Measurements from ENCODE around the gene IFIT2. TPM values are rescaled to one million over a fixed set of nuclear protein-coding genes. Genes with fewer than 3 reads are reported as not detected.

The IFIT2 gene
- total RNA-seq, 1 experiment from 2014 or later = 0.15 TPM

DNA sequence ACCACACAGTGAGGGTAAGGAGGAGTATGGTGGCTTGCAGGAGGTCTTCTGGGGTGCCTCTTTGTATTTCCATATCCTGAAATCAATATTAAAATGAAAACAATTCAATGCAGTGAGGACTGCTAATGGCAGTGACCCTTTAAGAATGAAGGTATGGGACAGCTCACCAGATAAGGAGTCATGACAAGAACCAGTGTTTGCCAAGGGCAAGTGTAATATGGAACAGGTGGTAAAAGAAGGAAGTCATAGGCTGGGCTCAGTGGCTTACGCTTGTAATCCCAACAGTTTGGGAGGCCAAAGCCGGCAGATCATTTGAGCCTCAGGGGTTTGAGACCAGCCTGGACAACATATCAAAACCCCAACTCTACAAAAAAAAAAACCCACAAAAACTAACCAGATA is 30.3 kb upstream of the IFIT2 start:
- ATAC-seq (no peak), DNase-seq (ENCODE audit: low spot score) (no peak)
- peaks cover 9% of the 10 kb centered on the region; the same call in 1 of the 2 replicates for H3K9me3 Mint-ChIP-seq
- no peaks in the 10 kb centered on the region for H3K36me3 Mint-ChIP-seq
- peaks cover 10% of the 10 kb centered on the region for H3K4me1 Mint-ChIP-seq
- ChIA-PET POLR2A (no interaction called here), CTCF (interaction anchor here (1.2 kb wide), 1 partner anchor 118 kb away, joined by 3 read pairs; no protein-coding TSS in a partner anchor)
- no peak overlapping the region for H3K4me3 Mint-ChIP-seq
- H3K27ac Mint-ChIP-seq = no peak overlapping the region
- no peak for TF ChIP-seq NFE2L1 (CRISPR knock-in tag; IDR thresholded peaks at IDR 0.05)
- H3K27me3 Mint-ChIP-seq (ENCODE audit: low read depth) = no peaks in the 10 kb centered on the region

DNA sequence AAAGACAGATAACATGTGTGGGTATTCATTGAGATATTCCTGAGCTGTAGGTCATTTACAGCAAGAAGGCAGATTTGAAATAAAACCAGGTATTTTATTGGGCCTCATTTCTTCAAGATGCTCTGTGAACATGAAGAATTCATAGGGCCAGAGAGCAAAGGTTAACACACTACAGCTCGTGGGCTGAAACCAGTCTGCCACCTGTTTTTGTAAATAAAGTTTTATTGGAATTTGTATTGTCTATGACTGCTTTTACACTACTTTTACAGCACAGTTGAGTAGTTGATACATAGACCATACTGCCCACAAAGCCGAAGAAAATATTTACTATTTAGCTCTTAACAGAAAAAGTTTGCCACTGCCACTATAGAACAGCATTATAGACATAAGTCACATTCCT is 28.2 kb upstream of the IFIT2 start:
- TF ChIP-seq, protein P1, sequence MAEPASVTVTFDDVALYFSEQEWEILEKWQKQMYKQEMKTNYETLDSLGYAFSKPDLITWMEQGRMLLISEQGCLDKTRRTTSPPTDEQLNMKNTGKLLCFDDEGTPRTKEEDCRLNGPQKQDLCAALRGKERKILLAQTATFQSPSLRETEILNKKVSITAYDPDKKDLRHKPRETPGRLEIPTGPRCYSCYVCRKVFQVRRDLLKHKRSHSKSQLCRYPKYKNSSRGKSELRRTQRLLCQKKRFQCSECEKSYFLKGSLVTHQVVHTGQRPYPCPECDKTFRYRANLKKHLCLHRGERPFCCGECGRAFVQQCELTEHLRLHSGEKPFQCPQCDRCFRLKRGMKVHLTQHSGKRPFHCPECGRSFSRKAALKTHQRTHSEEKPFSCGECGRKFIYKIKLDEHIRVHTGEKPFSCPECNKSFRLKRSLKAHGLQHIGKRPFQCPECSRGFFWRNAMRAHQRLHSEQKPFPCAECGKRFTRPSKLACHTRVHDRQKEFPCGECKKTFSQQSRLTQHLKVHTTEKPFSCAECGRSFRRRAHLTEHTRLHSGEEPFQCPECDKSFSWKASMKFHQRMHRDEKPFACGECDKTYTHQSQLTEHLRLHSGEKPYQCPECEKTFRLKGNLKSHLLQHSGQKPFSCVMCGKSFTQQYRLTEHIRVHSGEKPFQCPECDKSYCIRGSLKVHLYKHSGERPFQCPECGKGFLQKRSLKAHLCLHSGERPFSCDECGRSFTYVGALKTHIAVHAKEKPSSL (CRISPR knock-in tag; conservative IDR thresholded peaks at IDR 0.05) = no peak
- no peak for TF ChIP-seq SMAD4 (CRISPR knock-in tag; IDR thresholded peaks at IDR 0.05)
- TF ChIP-seq, protein P2, sequence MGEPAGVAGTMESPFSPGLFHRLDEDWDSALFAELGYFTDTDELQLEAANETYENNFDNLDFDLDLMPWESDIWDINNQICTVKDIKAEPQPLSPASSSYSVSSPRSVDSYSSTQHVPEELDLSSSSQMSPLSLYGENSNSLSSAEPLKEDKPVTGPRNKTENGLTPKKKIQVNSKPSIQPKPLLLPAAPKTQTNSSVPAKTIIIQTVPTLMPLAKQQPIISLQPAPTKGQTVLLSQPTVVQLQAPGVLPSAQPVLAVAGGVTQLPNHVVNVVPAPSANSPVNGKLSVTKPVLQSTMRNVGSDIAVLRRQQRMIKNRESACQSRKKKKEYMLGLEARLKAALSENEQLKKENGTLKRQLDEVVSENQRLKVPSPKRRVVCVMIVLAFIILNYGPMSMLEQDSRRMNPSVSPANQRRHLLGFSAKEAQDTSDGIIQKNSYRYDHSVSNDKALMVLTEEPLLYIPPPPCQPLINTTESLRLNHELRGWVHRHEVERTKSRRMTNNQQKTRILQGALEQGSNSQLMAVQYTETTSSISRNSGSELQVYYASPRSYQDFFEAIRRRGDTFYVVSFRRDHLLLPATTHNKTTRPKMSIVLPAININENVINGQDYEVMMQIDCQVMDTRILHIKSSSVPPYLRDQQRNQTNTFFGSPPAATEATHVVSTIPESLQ (CRISPR knock-in tag; IDR thresholded peaks at IDR 0.05) = no peak
- TF ChIP-seq ATF1 (CRISPR knock-in tag; IDR thresholded peaks at IDR 0.05) = no peak
- TF ChIP-seq, protein P3, sequence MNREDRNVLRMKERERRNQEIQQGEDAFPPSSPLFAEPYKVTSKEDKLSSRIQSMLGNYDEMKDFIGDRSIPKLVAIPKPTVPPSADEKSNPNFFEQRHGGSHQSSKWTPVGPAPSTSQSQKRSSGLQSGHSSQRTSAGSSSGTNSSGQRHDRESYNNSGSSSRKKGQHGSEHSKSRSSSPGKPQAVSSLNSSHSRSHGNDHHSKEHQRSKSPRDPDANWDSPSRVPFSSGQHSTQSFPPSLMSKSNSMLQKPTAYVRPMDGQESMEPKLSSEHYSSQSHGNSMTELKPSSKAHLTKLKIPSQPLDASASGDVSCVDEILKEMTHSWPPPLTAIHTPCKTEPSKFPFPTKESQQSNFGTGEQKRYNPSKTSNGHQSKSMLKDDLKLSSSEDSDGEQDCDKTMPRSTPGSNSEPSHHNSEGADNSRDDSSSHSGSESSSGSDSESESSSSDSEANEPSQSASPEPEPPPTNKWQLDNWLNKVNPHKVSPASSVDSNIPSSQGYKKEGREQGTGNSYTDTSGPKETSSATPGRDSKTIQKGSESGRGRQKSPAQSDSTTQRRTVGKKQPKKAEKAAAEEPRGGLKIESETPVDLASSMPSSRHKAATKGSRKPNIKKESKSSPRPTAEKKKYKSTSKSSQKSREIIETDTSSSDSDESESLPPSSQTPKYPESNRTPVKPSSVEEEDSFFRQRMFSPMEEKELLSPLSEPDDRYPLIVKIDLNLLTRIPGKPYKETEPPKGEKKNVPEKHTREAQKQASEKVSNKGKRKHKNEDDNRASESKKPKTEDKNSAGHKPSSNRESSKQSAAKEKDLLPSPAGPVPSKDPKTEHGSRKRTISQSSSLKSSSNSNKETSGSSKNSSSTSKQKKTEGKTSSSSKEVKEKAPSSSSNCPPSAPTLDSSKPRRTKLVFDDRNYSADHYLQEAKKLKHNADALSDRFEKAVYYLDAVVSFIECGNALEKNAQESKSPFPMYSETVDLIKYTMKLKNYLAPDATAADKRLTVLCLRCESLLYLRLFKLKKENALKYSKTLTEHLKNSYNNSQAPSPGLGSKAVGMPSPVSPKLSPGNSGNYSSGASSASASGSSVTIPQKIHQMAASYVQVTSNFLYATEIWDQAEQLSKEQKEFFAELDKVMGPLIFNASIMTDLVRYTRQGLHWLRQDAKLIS (CRISPR knock-in tag; IDR thresholded peaks at IDR 0.05; ENCODE audit: borderline replicate concordance) = no peak
- no peak for TF ChIP-seq NR2C2 (CRISPR knock-in tag; IDR thresholded peaks at IDR 0.05)
- no peak for TF ChIP-seq ZNF317 (CRISPR knock-in tag; IDR thresholded peaks at IDR 0.05; ENCODE audit: borderline replicate concordance, low read depth)
- TF ChIP-seq JAZF1 (CRISPR knock-in tag; IDR thresholded peaks at IDR 0.05) = no peak
- no peak for TF ChIP-seq SMAD3 (CRISPR knock-in tag; IDR thresholded peaks at IDR 0.05; ENCODE audit: borderline replicate concordance)
- no peak for TF ChIP-seq FOXJ3 (CRISPR knock-in tag; IDR thresholded peaks at IDR 0.05; ENCODE audit: borderline replicate concordance)
- TF ChIP-seq ZNF263 (CRISPR knock-in tag; IDR thresholded peaks at IDR 0.05; ENCODE audit: low read depth) = no peak
- TF ChIP-seq RELA (CRISPR knock-in tag; IDR thresholded peaks at IDR 0.05; ENCODE audit: borderline replicate concordance) = no peak
- no peak for TF ChIP-seq ZNF219 (CRISPR knock-in tag; IDR thresholded peaks at IDR 0.05; ENCODE audit: borderline replicate concordance)
- TF ChIP-seq SP1 (CRISPR knock-in tag; conservative IDR thresholded peaks at IDR 0.05) = no peak
- no peak overlapping the region for H3K27ac Mint-ChIP-seq
- H3K36me3 Mint-ChIP-seq = no peaks in the 10 kb centered on the region
- CTCF ChIA-PET = interaction anchor here (1.1 kb wide), 1 partner anchor 95 kb away, joined by 5 read pairs; no protein-coding TSS in a partner anchor
- no peaks in the 10 kb centered on the region for H3K27me3 Mint-ChIP-seq (ENCODE audit: low read depth)
- POLR2A ChIA-PET = no interaction called here
- peaks cover 9% of the 10 kb centered on the region; the same call in 1 of the 2 replicates for H3K9me3 Mint-ChIP-seq
- ATAC-seq = no peak
- H3K4me3 Mint-ChIP-seq = no peak overlapping the region
- DNase-seq (ENCODE audit: low spot score) = no peak
- H3K4me1 Mint-ChIP-seq = no peaks in the 10 kb centered on the region

DNA sequence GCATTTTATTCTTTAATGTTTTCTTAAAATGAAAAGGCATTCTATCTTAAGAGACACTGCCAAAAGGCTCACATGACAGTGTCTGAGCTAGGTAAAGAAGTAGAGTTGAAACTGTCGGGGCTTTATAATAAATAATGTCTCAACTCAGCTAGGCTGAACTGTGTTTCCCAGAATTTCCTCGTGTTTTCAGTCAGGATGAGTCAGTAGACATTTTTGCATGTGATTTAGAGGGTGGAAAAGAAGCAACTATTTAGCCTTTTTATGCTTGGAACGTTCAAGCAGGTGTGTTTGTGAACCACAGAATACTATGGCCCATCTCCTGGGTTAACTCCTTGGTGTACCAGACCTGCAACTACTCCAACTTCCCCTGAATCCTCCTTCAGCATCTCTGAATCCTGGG is 26.9 kb upstream of the IFIT2 start:
- ATAC-seq (no peak), DNase-seq (ENCODE audit: low spot score) (no peak)
- Mint-ChIP-seq H3K9me3 (peaks cover 9% of the 10 kb centered on the region; the same call in 1 of the 2 replicates), H3K36me3 (no peaks in the 10 kb centered on the region), H3K27me3 (ENCODE audit: low read depth) (no peaks in the 10 kb centered on the region), H3K27ac (no peak overlapping the region), H3K4me3 (no peak overlapping the region), H3K4me1 (no peaks in the 10 kb centered on the region)
- ChIA-PET POLR2A (no interaction called here), CTCF (interaction anchor here (0.8 kb wide), 1 partner anchor 94 kb away, joined by 4 read pairs; no protein-coding TSS in a partner anchor)
- TF ChIP-seq JAZF1 (CRISPR knock-in tag; IDR thresholded peaks at IDR 0.05) = no peak
- TF ChIP-seq, protein P3 (CRISPR knock-in tag; IDR thresholded peaks at IDR 0.05; ENCODE audit: borderline replicate concordance) = no peak
- no peak for TF ChIP-seq ETV6 (CRISPR knock-in tag; IDR thresholded peaks at IDR 0.05)
- no peak for TF ChIP-seq NFE2L1 (CRISPR knock-in tag; IDR thresholded peaks at IDR 0.05)
- no peak for TF ChIP-seq ZNF317 (CRISPR knock-in tag; IDR thresholded peaks at IDR 0.05; ENCODE audit: borderline replicate concordance, low read depth)
- no peak for TF ChIP-seq FOXJ3 (CRISPR knock-in tag; IDR thresholded peaks at IDR 0.05; ENCODE audit: borderline replicate concordance)
- TF ChIP-seq ZNF138 (CRISPR knock-in tag; conservative IDR thresholded peaks at IDR 0.05) = no peak
- TF ChIP-seq, protein P4, sequence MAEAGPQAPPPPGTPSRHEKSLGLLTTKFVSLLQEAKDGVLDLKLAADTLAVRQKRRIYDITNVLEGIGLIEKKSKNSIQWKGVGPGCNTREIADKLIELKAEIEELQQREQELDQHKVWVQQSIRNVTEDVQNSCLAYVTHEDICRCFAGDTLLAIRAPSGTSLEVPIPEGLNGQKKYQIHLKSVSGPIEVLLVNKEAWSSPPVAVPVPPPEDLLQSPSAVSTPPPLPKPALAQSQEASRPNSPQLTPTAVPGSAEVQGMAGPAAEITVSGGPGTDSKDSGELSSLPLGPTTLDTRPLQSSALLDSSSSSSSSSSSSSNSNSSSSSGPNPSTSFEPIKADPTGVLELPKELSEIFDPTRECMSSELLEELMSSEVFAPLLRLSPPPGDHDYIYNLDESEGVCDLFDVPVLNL (CRISPR knock-in tag; IDR thresholded peaks at IDR 0.05; ENCODE audit: borderline replicate concordance, low read depth) = no peak
